Activated effector memory CD4-positive, alpha-beta T cell treated with Interleukin-2 at 50 U/mL for 16 hours (primary cell): ENCODE data around the gene C2CD4B.

Source experiments
- DNase-seq: peaks from one replicate; pipeline ENCODE4 v3.0.0-alpha.2; 2020

The C2CD4B gene

DNA sequence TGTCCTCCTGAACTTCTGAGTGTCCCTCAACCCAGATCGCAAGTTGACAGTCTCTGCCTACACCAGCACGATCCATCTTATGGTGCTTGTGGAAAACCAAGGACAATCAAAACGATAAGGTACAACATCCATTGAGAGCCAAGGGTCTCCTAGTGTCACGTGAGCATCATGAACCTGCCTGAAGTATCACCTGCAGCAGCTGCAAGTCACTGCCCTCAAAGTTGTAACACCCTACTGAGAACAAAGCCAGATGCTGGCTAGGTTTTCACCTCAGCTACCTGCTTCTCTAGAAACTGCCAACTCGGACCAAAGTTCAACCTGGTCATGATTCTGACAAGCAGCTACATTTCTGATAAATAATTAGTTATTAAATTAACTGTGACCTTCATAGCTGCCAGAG is 17.5 kb downstream of the C2CD4B start:
- DNase-seq = no peak

DNA sequence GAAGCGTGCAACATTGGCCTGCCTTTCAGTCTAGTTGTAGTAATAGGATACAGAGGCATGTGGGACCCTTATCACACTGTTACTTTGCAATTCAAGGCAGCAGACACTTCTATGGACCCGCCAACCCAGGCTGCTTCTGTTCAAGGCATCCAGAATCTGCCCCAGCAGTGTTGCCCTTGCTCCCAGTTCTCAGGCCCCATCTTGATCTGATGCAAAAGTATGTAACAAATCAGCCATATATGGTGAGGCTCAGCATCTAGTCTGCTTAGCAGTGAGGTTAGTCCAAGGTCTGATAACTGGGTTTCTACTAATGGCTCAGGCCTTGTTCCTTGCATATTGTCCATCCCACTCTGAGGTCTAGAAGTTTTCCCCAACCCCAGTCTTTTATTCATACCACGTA is 17.9 kb downstream of the C2CD4B start:
- DNase-seq = no peak

DNA sequence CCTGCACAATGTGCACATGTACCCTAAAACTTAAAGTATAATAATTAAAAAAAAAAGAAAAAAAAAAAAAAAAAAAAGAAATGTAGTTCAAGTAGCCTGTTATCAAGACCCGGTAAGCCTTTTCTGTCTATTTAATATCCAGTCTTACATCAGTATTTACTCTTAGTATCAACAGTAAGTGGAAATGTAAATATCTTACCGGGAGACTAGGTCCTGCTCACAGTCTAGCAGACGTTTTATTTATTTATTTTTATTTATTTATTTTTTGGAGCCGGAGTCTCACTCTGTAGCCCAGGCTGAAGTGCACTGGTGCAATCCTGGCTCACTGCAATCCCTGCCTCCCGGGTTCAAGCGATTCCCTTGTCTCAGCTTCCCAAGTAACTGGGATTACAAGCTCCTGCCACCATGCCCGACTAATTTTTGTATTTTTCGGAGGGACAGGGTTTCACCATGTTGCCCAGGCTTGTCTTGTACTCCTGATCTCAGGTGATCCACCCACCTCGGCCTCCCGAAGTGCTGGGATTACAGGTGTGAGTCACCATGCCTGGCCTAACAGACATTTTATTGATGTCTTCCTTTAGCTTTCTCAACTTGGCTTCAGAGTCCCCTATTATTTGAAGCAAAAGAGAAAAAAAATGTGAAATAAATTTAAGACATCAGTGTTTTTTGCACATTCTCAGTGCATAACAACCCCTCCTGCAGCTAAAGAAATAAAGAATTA is 19.9 kb downstream of the C2CD4B start:
- DNase-seq = no peak

DNA sequence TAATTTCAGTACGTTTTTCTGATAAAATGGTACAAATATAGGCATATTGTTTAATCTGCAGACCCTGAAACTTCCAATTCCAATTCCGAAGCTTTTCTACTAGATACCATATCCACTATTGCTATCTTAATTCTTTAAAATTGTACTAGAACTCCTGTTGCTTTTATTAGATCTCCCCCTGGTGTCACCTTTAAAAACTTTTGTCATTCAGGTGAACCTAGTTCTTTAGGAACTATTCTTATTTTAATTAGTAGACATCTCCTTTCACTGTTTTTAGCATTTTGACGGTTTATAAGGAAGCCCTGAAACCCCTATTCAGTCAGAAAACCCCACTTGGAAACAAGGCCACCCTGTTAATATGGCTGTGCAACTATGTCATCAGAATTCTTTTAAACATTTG is 22.3 kb downstream of the C2CD4B start:
- no peak for DNase-seq

DNA sequence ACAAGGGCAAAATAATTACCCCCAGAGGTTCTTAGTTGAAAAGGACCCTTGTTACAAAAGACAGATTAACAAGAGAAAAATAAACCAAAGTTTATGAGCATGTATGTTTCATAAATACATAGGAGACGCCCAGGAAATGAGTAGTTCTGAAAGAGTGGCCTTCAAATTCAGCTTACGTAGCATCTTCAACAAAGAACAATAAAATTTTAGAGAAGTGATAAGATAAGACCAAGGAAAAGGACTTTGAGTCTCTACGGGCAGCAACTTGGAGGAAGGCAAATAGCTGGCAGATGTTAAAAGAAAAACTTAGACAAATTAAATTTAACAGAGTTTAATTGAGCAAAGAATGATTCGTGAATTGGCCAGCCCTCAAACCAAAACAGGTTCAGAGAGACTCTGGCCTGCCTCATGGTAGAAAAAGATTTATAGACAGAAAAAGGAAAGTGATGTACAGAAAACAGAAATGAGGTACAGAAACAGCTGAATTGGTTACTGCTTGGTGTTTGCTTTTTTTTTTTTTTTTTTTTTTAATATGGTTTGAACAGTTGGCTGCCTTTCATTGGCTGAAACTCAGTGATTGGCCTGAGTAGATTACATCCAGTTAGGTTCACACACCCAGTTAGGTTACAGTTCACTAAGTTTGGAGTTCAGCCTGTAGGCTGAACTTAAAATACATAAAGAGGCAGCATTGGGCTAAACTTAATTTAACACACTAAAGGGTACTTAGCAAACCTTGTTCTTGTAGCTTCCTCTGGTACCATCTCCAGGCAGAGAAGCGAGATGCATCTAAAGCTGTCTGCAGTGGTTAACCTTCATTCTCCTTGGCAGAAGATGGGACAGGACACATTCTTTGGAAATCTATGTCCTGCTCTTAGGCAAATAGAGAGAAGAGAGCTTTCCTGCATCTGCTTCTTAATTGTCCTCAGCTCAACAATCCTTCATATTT is 23.2 kb downstream of the C2CD4B start:
- no peak for DNase-seq

DNA sequence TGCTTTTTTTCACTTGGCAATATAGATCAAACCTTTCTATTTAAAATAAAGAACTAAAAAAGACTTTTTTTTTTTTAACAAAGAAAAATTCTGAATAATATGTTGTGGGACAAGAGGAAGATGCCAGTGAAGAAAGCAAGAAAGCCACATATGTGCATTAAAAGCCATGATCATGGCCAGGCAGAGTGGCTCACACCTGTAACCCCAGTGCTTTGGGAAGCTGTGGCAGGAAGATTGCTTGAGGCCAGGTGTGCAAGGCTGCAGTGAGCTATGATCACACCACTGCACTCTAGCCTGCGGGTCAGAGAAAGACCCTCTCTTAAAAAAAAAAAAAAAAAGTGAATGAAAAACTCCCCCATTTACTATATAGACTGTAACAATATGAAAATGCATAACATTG is 23.9 kb downstream of the C2CD4B start:
- DNase-seq = no peak

DNA sequence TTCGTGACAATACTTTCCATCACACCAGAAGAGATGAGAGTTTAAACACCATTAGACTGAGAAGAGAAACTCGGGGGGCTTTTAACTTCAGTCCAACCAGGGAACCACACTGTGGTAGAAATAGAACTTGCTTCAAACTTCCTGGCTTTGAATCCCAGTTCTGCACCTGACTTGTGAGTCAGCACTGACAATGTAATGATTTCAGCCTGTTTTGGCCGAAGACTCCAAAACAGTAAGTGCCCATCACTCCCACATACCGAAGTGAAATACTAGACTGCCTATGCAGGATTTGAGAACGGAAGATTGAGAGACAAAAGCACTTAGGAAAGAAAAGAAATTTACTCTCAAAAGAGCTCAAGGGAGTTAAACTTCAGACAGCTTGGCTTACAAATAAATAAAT is 27.0 kb downstream of the C2CD4B start:
- no peak for DNase-seq

DNA sequence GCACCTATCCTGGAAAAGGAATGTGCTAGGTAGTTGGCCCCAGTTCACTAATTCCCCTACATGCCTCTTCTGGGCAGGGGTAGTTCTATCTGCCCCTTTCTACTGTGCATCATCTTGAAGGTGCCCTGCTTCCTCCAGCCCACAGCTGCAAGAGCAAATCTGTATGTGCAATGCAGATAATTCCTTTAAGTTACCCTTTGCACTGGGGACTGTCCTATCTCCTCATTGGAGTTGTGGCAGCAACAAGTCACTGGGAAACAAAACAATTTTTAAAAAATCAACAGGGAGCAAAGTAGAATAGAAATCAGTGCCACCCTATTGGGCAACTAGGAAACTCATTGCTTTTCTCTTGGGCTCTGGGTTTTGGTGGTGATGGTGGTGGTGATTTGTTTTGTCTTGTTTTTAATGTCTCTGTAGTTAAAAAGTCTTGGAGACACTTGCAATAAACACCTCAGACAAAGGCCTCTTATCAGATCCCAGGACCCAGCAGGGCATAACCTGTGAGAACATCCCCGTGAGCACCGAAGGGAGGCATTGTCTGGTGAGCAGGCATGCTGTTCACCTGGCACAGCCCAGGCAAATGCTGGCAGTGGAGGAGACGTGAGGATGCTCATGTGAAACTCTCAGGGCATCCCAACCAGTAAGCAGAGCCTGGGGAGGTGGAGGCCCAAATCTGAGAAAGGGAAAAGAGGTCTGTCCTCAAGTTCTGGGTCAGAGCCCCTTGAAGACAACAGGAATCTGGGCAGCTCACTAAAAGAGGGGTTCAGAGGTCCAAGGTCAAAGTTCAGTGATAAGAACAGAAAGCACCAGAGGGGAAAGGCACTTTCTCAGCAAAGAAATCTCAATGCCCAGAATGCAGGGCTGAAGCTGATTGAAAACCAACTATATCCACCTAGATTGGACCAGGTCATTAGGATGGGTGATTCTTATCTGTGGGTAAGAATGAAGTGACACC is 27.9 kb downstream of the C2CD4B start:
- DNase-seq = no peak

DNA sequence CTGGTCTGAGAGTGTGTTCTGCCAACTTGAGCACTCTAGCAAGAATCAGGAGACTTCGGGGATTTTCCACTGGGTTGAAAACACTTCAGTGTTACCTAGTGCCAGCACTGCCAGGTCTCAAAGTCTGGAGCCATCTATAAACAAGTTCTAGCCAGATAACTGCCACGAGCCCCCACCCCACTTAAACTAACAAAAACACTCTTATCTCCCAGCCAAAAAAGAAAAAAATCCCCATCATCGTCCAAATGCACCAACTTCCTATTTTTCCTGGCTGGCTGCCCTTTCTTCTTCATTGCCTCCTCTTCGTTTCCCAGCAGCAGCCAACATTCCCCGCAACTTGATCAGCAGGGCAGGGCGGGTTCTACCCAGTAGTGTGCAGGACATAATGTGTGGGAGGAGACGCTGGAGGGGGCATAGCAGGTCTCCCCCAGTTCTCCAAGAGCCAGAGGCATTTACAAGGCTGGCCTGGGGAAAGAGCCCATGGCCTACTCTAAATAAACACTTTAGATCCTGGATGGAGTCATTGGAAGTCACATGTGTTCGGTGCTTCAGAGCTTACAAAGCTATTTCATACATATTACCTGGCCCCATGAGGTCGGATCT is 29.5 kb downstream of the C2CD4B start:
- no peak for DNase-seq

DNA sequence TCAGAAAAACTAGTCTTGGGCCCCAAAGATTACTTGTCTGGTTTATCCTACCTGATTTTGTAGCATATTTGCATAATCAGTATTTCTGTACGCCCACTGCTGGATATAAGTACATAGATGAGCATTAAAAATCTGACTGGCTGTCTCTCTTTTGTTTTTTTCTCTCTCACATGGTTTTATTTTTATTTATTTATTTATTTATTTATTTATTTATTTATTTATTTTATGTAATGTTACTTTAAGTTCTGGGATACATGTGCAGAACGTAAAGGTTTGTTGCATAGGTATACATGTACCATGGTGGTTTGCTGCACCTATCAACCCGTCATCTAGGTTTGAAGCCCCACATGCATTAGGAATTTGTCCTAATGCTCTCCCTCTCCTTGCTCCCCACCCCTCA is 31.9 kb downstream of the C2CD4B start:
- DNase-seq = no peak

DNA sequence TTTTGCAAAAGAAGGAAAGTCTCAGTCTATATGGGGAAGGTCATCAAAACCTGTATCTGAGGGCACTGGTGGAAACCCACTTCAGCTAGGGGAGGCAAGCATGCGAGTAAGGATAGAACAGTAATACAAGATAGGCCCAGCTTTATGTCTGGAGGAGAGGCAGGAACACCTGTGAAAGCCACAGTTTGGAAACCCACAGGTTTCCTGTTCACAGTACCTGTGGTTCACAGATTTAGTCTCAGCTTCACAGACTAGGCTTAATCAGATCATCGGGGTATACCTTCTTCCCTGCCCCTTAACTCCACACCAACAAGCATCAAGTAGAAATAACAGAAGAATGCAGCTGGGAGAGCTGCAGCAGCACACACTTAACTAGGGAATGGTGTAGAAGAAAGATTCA is 36.2 kb downstream of the C2CD4B start:
- no peak for DNase-seq

DNA sequence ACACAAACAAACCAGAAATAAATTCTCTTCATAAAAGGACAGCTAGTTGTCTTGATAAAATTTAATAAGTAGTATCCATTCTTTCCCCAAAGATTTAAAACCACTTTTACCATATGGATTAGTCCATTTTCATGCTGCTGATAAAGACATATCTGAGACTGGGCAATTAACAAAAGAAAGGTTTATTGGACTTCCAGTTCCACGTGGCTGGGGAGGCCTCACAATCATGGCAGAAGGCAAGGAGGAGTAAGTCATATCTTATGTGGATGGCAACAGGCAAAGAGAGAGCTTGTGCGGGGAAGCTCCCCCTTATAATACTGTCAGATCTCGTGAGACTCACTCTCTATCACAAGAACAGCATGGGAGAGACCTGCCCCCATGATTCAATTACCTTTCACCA is 38.7 kb downstream of the C2CD4B start:
- DNase-seq = no peak

DNA sequence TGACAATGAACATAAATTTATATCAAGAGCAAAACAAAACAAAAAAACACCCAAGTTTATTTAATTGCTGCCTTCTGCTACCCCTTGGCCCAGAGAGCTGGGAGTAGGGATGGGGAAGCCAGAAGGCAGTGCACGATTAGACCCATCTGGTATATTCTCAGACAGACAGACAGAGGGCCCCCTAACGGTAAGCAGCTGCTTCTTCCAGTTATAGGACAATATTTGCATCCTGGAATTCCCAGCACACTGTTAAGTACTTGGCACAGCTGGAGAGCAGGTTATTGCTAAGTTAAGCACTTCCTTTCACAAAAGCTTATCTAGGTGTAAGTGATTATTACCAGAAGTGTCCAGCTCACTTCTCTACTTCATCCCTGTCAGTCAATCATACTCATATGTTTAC is 39.3 kb downstream of the C2CD4B start:
- DNase-seq = no peak

DNA sequence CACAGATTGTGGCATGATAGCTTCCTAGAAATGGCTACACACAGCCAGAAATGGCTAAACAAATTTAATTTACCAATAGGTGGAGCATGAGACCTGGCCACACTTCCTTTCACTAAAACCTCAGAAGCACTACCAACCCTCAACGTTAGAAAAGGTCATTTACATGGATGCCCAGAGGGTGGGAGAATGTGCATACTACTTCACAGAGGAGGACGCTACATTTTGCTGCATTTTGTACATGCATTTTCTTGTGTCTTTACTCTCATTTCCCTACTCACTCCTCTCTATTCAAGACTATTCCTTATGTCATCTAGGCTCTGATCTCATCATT is 40.1 kb downstream of the C2CD4B start:
- DNase-seq = no peak

DNA sequence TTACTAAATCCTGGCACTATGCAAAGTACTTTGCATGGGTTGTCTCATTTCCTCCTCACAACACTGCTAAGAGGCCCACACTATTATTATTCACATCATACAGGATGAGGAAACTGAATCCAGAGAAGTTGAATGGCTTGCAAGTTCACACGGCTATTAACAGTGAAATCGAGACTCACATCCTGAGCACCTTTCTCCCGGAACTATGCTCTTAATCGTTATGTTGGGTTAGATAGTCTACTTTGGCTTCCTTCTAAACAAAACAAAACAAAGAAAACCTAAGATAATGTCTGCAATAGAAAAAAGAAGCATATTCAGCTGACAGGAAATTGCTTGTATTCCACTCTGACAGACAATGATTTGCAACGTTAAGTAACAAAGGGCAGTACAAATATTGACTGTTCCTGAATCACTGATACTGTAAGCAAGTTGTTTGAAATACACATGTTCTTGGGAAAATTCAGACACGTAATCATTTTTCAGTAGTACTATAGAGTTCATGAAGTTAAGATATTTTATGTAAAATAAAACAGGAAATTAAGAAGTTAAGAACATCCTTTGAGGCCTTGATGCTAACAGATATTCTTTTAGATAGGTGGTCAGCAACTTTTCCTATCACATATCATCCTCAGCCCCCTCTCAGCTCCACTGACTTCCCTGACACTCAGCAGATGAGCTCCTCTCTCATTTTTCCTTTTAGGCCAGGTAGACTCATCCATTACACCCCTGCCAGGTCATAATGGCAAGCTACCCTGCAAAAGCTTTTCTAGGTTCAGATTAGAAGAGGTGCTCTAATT is 40.7 kb downstream of the C2CD4B start:
- no peak for DNase-seq

DNA sequence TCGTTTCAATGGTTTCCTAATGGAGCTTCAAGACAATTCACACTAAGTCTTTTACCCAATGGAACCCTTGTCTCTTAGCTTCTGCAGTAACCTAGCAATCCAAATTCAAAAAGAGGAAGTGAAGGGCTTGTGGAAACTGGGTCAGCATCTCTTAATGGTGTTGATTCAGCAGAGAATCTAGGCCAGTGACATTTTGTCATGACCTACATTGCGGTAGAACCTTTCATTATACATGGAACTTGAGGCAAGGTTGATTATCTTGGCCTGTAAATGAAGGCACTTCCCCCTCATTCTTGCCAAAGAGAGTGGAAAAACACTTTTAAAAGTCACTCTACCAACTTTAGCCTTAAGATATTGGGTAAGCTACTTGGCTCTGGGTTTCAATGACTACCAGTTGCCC is 42.8 kb downstream of the C2CD4B start:
- no peak for DNase-seq

DNA sequence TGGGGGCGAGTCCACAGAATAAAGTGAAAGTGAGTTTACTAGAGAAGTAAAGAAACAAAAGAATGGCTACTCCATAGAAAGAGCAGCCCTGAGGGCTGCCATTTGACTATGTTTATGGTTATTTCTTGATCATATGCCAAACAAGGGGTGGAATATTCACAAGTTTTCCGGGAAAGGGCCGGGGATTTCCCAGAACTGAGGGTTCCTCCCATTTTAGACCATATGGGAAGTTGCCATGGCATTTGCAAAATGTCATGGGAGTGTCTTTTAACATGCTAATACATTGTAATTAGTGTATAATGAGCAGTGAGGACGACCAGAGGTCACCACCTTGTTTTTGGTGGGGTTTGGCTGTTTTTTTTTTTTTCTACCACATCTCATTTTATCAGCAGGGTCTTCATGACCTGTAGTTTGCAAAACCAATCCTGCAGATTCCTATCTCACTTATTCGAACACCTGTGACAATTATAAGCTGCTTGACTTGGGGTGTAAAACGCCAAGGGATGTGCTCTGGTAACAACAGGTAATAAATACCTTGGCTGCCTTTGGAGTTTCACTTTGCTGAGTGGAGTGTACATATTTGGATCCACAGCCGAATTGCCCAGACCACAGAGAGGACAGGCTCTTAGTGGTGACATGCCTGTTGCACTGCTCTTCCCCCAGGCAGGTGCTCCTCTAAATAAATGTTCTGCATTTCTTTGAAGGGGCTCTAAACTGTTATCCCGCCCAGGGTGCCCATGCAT is 43.6 kb downstream of the C2CD4B start:
- DNase-seq = no peak

DNA sequence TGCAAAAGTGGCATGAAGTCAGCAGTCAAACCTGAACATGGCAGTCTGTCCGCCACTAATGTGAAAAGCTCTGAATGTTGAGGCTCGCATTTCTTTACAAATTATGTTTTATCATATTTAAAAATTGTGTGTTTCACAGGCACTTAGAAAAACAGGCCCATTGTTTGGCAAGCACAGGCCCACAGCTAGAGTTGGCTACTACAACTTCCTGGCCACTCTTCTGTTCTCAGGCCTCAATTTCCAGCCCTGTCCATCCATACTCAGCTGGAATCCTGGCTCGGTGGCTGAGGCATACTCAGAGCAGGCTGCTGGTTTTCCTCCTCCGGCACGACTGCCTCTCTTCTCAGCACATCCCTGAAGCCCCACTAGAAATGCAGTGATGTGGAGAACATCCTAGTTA is 44.3 kb downstream of the C2CD4B start:
- no peak for DNase-seq

DNA sequence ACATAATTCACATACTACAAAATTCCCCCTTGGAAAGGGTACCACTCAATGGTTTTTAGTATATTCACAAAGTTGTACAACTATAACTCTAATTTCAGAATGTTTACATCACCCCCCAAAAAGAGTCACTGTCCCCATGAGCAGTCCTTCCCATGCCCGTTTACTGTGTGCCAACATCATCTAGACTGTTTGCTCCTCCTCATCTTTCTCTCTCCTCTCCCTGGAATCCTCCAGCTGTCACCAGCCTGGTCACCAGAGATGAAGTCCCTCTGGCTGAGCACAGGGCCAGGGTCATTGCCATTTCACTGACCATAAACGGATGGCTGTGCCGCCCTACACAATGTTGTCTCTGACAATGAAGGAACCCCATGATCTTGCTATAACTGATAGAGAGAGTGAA is 45.2 kb downstream of the C2CD4B start:
- no peak for DNase-seq

DNA sequence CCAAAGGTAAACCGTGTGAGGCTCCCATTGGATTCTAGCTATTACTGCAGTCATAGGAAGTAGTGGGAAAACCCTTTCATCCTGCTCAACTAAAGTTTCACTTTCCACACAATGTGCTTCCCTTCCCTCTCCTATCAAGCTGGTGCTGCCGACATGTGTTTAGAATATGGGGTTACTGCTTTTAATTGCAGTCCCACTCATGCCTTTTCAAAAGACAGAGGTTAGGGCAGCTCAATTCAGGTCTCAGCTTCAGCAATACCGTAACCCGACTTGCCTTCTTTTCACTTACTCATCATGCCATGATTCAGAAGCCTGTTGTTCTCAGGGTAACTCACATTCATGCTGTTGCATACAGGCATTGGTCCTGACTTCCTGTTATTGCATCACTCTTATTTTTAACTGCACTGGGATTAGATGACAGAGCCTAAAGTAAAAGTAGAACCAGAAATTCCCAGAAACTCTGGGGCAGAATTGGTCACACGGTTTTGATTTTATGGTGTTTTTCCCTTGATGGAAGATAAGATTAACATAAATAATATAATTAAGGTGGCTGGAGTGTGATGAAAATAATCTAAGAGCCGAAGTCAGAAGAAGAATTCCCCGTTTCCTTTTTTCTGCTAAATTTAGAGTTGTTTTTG is 45.7 kb downstream of the C2CD4B start:
- DNase-seq = no peak
